Ovary (tissue), 9 donors: ENCODE data around the gene KCNIP4. TPM values are rescaled to one million over a fixed set of nuclear protein-coding genes. Genes with fewer than 3 reads are reported as not detected.

ENCODE experiments used
- DNase-seq, 5 donors: peaks; one replicate each; pipeline ENCODE4 v3.0.0-alpha.2; 2019 to 2020
- H3K27ac ChIP-seq, 2 donors: fragments of 200-600 bp; one replicate each; pipeline versions ENCODE4 v1.5.1 to v1.8.0; 2019 to 2022
- H3K27me3 ChIP-seq: fragments of 200-600 bp; one replicate; pipeline ENCODE4 v1.8.0; 2022
- H3K36me3 ChIP-seq: fragments of 200-600 bp; sonication (generic); one replicate; pipeline ENCODE4 v1.5.1; 2019
- H3K4me1 ChIP-seq: one replicate; pipeline ENCODE4 v1.8.1; 2013; ENCODE audit warnings: mild to moderate bottlenecking, moderate library complexity; ENCODE audit not compliant: insufficient read depth
- H3K4me3 ChIP-seq: fragments of 200-600 bp; sonication (generic); one replicate; pipeline ENCODE4 v1.5.1; 2017
- H3K9me3 ChIP-seq, 2 donors: fragments of 200-600 bp in 1 of 2; sonication (generic) in 1 of 2; one replicate each; pipeline versions ENCODE4 v1.5.1 to v1.8.1; 2013 to 2019; ENCODE audit warnings: mild to moderate bottlenecking in 1 of 2, moderate library complexity in 1 of 2
- EP300 ChIP-seq: sonication (generic); formaldehyde crosslinking; IDR thresholded peaks from one replicate; pipeline ENCODE4 v1.6.1; 2017; ENCODE audit warnings: antibody characterized with exemption
- POLR2A ChIP-seq: fragments of 450-650 bp; IDR thresholded peaks from one replicate; pipeline ENCODE4 v1.6.1; 2017; ENCODE audit warnings: antibody characterized with exemption, mild to moderate bottlenecking, moderate library complexity
- WGBS, 3 donors: extraction: QIAGEN DNeasy Blood & Tissue Kit in 1 of 3; methylation state at CpG; one replicate each; pipeline versions ENCODE4 v1.1.5 to v1.1.7; 2013 to 2017; 5-methylcytosine and 5-hydroxymethylcytosine counted together
- intact Hi-C, 4 donors: fragments of 100-400 bp; cut with DNase I; formaldehyde crosslinking; loops; one replicate each; pipeline versions ENCODE4 v1.11.0 to v1.15.1; 2022 to 2023
- polyA plus RNA-seq, 2 donors: library from polyadenylated mRNA; stranded (reverse); fragments of 200-250 nt in 1 of 2; fragments of 350-450 nt in 1 of 2; fragmentation: Illumina TruSeq in 1 of 2; extraction: RNeasy Lipid Tissue Mini Kit (QIAGEN cat#74804) in 1 of 2; gene quantifications; one replicate each; pipeline ENCODE4 v1.2.3, GENCODE V29; 2013 to 2014
- total RNA-seq, 7 donors: library from RNA; depleted of rRNA in 2 of 7; stranded (reverse); fragments of >200 nt in 2 of 7; fragmentation: NEBNext Ultra II Directional in 3 of 7; extraction: Animal tissue kit (Norgen Biotek cat#: 25700) in 3 of 7; gene quantifications; one replicate each; pipeline versions ENCODE4 v1.1.0 to v1.2.4, GENCODE V29; 2016 to 2023
- TF ChIP-seq, protein P1 (sequence below), 3 donors: fragments of 450-650 bp in 2 of 3; fragments of 200-600 bp in 1 of 3; IDR thresholded peaks; one replicate each; pipeline versions ENCODE4 v1.5.1 to v1.8.0; 2016 to 2022; ENCODE audit warnings: antibody characterized with exemption in 3 of 3, mild to moderate bottlenecking in 1 of 3
- donor health status: DM: no; HTN: no; CAD: no; lungs with moderate emphysema.
- donor health status: DM: no; HTN: no; CAD: no.
- donor health status: Bipolar disorder and iron deficiency.
- donor health status: DM: yes; HTN: yes; CAD: no.
- donor health status: DM: no; HTN: no; CAD: no.
- donor health status: DM: yes; HTN: yes; CAD: no.

The KCNIP4 gene
- total and polyA plus RNA-seq, 9 donors, result 0.11 to 3.9 (median 0.93) TPM; not detected in 1

DNA sequence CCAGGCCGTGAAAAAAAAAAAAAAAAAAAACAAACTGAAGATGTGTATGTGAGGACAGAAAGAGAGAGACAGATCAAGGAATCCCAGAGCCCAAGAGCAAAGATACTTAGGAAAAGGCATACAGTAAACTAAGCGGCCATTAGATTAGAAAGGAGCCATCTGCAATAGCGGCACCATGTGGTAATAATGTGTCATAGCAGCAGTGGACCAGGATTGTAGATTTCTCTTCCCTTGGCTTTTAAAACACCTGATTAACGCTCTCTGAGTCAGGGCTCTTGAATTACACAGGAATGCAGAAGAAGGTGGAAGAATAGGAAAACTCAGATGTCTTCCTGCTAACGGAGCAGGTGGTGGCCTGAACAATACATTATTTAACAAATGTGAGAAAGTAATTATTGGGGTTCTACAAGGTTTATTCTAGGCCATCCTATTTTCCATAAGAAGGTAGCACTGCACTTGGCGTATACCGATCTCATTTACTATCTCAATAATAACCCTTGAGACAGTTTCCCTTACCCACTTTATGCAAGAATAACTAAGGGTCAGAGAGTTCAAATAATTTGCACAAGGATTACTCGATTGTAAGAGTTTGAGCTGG, 182.7 kb downstream of the KCNIP4 start:
- intact Hi-C loops, result loop anchor here in 1 of 4 donors (10.0 kb wide), 1 partner anchor 261 kb away; no protein-coding TSS in a partner anchor
- DNase-seq, result peak in 1 of 5 donors; percentile 21

DNA sequence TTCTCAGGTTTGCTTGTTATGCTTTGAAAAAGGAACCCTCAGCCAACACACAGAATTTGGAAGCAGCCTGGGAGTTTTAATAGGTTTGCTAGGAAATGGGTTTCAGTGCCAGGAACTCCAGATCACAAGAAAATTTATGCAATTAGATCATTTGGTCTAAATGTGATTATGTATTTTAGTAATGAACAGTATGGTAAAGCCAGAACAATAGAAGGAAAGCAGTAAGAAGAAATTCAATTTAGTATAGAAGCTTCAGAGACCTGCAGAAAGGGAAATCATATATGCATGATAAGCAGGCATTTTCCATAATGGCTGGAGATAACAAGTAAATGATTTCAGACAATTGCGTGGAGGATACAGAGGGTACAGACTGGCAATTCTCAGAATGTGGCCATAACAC, 184.7 kb downstream of the KCNIP4 start:
- Histone ChIP-seq H3K27me3 (no peaks in the 10 kb centered on the region), H3K4me3 (no peak overlapping the region), H3K36me3 (no peaks in the 10 kb centered on the region), H3K27ac (no peak overlapping the region), H3K9me3 (no peaks in the 10 kb centered on the region), H3K4me1 (peaks cover 1% of the 10 kb centered on the region)
- intact Hi-C loops, result loop anchor here in 1 of 4 donors (10.0 kb wide), 1 partner anchor 259 kb away; no protein-coding TSS in a partner anchor
- WGBS, 3 donors, result 60 to 70% (median 68%) methylated on average over 1 of the region's 1 CpG
- no peak for DNase-seq
- TF ChIP-seq, protein P1, sequence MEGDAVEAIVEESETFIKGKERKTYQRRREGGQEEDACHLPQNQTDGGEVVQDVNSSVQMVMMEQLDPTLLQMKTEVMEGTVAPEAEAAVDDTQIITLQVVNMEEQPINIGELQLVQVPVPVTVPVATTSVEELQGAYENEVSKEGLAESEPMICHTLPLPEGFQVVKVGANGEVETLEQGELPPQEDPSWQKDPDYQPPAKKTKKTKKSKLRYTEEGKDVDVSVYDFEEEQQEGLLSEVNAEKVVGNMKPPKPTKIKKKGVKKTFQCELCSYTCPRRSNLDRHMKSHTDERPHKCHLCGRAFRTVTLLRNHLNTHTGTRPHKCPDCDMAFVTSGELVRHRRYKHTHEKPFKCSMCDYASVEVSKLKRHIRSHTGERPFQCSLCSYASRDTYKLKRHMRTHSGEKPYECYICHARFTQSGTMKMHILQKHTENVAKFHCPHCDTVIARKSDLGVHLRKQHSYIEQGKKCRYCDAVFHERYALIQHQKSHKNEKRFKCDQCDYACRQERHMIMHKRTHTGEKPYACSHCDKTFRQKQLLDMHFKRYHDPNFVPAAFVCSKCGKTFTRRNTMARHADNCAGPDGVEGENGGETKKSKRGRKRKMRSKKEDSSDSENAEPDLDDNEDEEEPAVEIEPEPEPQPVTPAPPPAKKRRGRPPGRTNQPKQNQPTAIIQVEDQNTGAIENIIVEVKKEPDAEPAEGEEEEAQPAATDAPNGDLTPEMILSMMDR (IDR thresholded peaks at IDR 0.05), result no peak
- no peak for TF ChIP-seq EP300
- no peak for TF ChIP-seq POLR2A

More for the DNA sequence above, 182.7 kb downstream of the KCNIP4 start:
- H3K4me1 ChIP-seq, result peaks cover 1% of the 10 kb centered on the region
- H3K9me3 ChIP-seq, result no peaks in the 10 kb centered on the region
- no peak overlapping the region for H3K27ac ChIP-seq
- H3K4me3 ChIP-seq, result no peak overlapping the region
- H3K27me3 ChIP-seq, result no peaks in the 10 kb centered on the region
- no peaks in the 10 kb centered on the region for H3K36me3 ChIP-seq
- TF ChIP-seq POLR2A, result no peak
- TF ChIP-seq, protein P1 (IDR thresholded peaks at IDR 0.05), result peak in 2 of 3 donors; percentile 35 to 52
- no peak for TF ChIP-seq EP300
- 39 to 50% (median 42%) methylated on average over 8 of the region's 8 CpGs for WGBS, 3 donors

DNA sequence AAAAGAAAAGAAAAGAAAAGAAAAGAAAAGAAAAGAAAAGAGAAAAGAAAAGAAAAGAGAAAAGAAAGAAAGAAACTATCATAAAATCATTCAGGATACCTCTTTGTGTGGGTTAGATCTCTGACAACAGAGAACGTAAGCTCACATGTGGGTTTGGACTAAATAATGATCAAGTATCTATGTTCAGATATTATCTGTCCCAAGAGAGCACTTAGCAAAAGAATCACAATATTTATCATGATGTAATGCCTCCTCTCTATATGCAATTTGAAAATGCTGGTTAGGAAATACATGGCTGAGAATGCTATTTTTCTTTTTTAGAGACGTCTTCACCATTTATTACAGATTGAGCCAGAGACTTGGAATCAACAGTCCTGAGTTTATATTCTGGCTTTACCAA, 191.3 kb downstream of the KCNIP4 start:
- TF ChIP-seq, protein P1 (IDR thresholded peaks at IDR 0.05), result no peak
- TF ChIP-seq POLR2A (no peak), EP300 (no peak)
- DNase-seq, result no peak
- WGBS, 3 donors, result 76 to 84% (median 77%) methylated on average over 2 of the region's 2 CpGs
- no peaks in the 10 kb centered on the region for H3K9me3 ChIP-seq
- intact Hi-C loops, result no loop called here
- H3K27me3 ChIP-seq, result no peaks in the 10 kb centered on the region
- H3K36me3 ChIP-seq, result no peaks in the 10 kb centered on the region
- H3K4me3 ChIP-seq, result no peak overlapping the region
- no peak overlapping the region for H3K27ac ChIP-seq
- peaks cover 3% of the 10 kb centered on the region for H3K4me1 ChIP-seq

DNA sequence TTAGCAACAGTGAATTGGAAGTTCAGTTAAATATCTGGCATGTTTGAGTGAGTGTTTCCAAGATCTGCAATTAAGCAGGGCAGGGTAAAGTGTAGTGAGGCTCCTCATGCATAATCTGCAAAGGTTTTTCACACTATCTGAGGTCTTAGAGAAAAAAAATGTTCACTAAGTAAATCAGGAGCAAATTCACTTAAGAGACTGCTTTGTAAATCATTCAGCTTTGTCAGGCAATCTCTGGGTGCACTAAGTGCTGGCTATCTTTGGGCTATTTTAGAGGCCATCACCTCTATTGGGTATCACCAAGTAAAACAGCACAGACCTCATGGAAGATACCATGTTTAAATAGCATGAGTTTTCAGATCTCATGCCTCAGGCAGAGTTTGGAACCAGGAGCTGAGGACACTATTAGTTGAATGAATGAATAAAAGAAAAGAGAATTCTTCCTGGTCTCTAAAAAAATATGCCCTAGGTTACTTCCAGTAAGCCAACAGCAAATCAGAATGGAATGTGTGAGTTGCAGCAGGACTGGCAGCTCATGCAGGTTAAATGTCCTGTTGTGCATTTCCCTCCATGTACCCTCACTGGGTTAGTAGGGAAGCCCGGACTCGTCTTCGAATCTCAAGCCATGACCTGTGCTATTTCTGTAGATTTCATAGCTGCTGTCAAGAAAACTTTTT, 195.3 kb downstream of the KCNIP4 start:
- DNase-seq, result no peak
- H3K27ac ChIP-seq, result no peak overlapping the region
- no peaks in the 10 kb centered on the region for H3K36me3 ChIP-seq
- TF ChIP-seq, protein P1 (IDR thresholded peaks at IDR 0.05), result no peak
- TF ChIP-seq POLR2A (no peak), EP300 (no peak)
- intact Hi-C loops, result no loop called here
- H3K9me3 ChIP-seq, result no peaks in the 10 kb centered on the region
- peaks cover 3% of the 10 kb centered on the region for H3K4me1 ChIP-seq
- H3K4me3 ChIP-seq, result no peak overlapping the region
- no peaks in the 10 kb centered on the region for H3K27me3 ChIP-seq
- 79 to 90% (median 87%) methylated on average over 3 of the region's 3 CpGs for WGBS, 3 donors
